HEK293T (cell line): ENCODE data around the gene RAPGEF4.

Experiments
- CTCF ChIA-PET: fragments of 350-600 bp; formaldehyde crosslinking; extraction: SDS; loops from one replicate; lab custom pipeline; 2021; ENCODE audit warnings: antibody characterized with exemption, inconsistent platforms; lab: Yijun Ruan, JAX
- POLR2A ChIA-PET: fragments of 350-600 bp; formaldehyde crosslinking; extraction: SDS; loops from one replicate; lab custom pipeline; 2020; ENCODE audit warnings: antibody characterized with exemption, inconsistent platforms; lab: Yijun Ruan, JAX
- DNase-seq: peaks from one replicate; pipeline ENCODE4 v3.0.0; 2012; ENCODE audit warnings: mixed read lengths; ENCODE audit errors: extremely low spot score
- ARNT ChIP-seq: fragments of 450-650 bp; IDR thresholded peaks from 2 replicates; pipeline ENCODE4 v1.6.1; 2017; ENCODE audit warnings: mild to moderate bottlenecking
- BHLHE40 ChIP-seq: fragments of 450-650 bp; IDR thresholded peaks from 2 replicates; pipeline ENCODE4 v1.6.1; 2016; ENCODE audit warnings: mild to moderate bottlenecking, moderate library complexity, borderline replicate concordance
- CTBP1 ChIP-seq: fragments of 450-650 bp; IDR thresholded peaks from 2 replicates; pipeline ENCODE4 v1.6.1; 2016; ENCODE audit warnings: borderline replicate concordance
- ELF4 ChIP-seq: fragments of 450-650 bp; IDR thresholded peaks from 2 replicates; pipeline ENCODE4 v1.6.1; 2017; ENCODE audit warnings: antibody characterized with exemption
- FOXA1 ChIP-seq: fragments of 450-650 bp; IDR thresholded peaks from 2 replicates; pipeline ENCODE4 v1.6.1; 2016; ENCODE audit warnings: mild to moderate bottlenecking
- FOXK2 ChIP-seq: fragments of 450-650 bp; IDR thresholded peaks from 2 replicates; pipeline ENCODE4 v1.6.1; 2016; ENCODE audit warnings: mild to moderate bottlenecking
- FOXM1 ChIP-seq: fragments of 450-650 bp; IDR thresholded peaks from 2 replicates; pipeline ENCODE4 v1.6.1; 2017; ENCODE audit warnings: mild to moderate bottlenecking, borderline replicate concordance
- HDGF ChIP-seq: fragments of 450-650 bp; IDR thresholded peaks from 2 replicates; pipeline ENCODE4 v1.6.1; 2017; ENCODE audit warnings: antibody characterized with exemption, borderline replicate concordance
- L3MBTL2 ChIP-seq: fragments of 450-650 bp; conservative IDR thresholded peaks from 2 replicates; pipeline ENCODE4 v1.6.1; 2016; ENCODE audit warnings: mild to moderate bottlenecking
- LEF1 ChIP-seq: fragments of 450-650 bp; IDR thresholded peaks from 2 replicates; pipeline ENCODE4 v1.6.1; 2017; ENCODE audit warnings: mild to moderate bottlenecking, borderline replicate concordance
- NFRKB ChIP-seq: fragments of 450-650 bp; IDR thresholded peaks from 2 replicates; pipeline ENCODE4 v1.6.1; 2016; ENCODE audit warnings: mild to moderate bottlenecking, moderate library complexity
- SP1 ChIP-seq: fragments of 450-650 bp; IDR thresholded peaks from 2 replicates; pipeline ENCODE4 v1.6.1; 2017
- SUZ12 ChIP-seq: fragments of 450-650 bp; IDR thresholded peaks from 2 replicates; pipeline ENCODE4 v1.6.1; 2016; ENCODE audit warnings: mild to moderate bottlenecking
- TARDBP ChIP-seq: fragments of 450-650 bp; IDR thresholded peaks from 2 replicates; pipeline ENCODE4 v1.6.1; 2016
- ZNF384 ChIP-seq: fragments of 450-650 bp; IDR thresholded peaks from 2 replicates; pipeline ENCODE4 v1.6.1; 2016
- TF ChIP-seq, protein P1 (sequence below): fragments of 450-650 bp; IDR thresholded peaks from 2 replicates; pipeline ENCODE4 v1.6.1; 2016

RAPGEF4 gene

GRCh38 chr2:172735582-172736423 lies at the start of gene RAPGEF4:
RAPGEF4 (plus strand) TSS chr2:172735845; CDS start chr2:172735984, 139 bp downstream.
- peak; percentile 72 for DNase-seq
- POLR2A ChIA-PET: interaction anchor here (1.0 to 1.3 kb wide), 3 partner anchors 10 to 13 kb away, joined by 3 read pairs; no protein-coding TSS in a partner anchor
- TF ChIP-seq L3MBTL2: peak; percentile 47
- TF ChIP-seq FOXA1: no peak
- no peak for TF ChIP-seq NFRKB
- TF ChIP-seq FOXM1: no peak
- no peak for TF ChIP-seq SP1
- TF ChIP-seq FOXK2: no peak
- TF ChIP-seq CTBP1: no peak
- CTCF ChIA-PET: no interaction called here

DNA sequence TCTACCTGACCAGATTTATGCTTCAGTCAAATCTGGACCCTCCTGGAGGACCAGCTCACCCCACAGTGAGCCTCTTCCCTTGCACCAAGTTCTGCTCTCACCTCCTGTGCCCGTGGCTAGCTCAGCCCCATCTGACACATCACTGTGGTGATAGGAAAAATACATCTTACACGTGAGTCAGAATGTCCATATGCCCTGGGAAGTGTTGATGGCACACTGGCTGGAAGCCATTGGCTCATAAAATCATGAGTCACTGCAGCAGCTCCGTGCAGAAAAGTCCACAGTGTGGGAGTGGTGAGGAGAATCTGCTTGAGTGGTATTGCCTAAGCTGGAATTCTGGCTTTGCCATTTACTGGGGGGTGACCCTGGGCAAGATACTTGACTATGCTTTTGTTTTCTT lies 42.6 kb upstream of the RAPGEF4 start:
- no peak for TF ChIP-seq FOXK2
- no peak for TF ChIP-seq LEF1
- TF ChIP-seq ELF4: no peak
- no peak for TF ChIP-seq SUZ12
- no peak for TF ChIP-seq FOXA1
- no peak for TF ChIP-seq ZNF384
- TF ChIP-seq HDGF: no peak
- TF ChIP-seq L3MBTL2: no peak
- no peak for TF ChIP-seq SP1
- no peak for TF ChIP-seq NFRKB
- no peak for TF ChIP-seq ARNT
- TF ChIP-seq, protein P1, sequence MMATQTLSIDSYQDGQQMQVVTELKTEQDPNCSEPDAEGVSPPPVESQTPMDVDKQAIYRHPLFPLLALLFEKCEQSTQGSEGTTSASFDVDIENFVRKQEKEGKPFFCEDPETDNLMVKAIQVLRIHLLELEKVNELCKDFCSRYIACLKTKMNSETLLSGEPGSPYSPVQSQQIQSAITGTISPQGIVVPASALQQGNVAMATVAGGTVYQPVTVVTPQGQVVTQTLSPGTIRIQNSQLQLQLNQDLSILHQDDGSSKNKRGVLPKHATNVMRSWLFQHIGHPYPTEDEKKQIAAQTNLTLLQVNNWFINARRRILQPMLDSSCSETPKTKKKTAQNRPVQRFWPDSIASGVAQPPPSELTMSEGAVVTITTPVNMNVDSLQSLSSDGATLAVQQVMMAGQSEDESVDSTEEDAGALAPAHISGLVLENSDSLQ: no peak
- TF ChIP-seq CTBP1: no peak
- TF ChIP-seq FOXM1: no peak
- no peak for TF ChIP-seq TARDBP
- no peak for TF ChIP-seq BHLHE40
- DNase-seq: peak; percentile 11
- POLR2A ChIA-PET: no interaction called here
- CTCF ChIA-PET: no interaction called here

GRCh38 chr2:172693529-172694455 lies 41.9 kb upstream of the RAPGEF4 start:
- no peak for DNase-seq
- ChIA-PET CTCF (no interaction called here), POLR2A (no interaction called here)
- TF ChIP-seq HDGF (no peak), L3MBTL2 (no peak), NFRKB (no peak), ZNF384 (no peak), SP1 (no peak), SUZ12 (no peak), TARDBP (no peak), BHLHE40 (no peak), ARNT (no peak), FOXA1 (no peak), LEF1 (no peak)

GRCh38 chr2:172697296-172697695 lies 38.3 kb upstream of the RAPGEF4 start:
- DNase-seq: no peak
- ChIA-PET CTCF (no interaction called here), POLR2A (no interaction called here)
- TF ChIP-seq, protein P1: no peak
- TF ChIP-seq ZNF384 (no peak), SP1 (no peak), FOXA1 (no peak), CTBP1 (no peak), SUZ12 (no peak), FOXM1 (no peak), NFRKB (no peak), ELF4 (no peak), LEF1 (no peak), HDGF (no peak), L3MBTL2 (no peak)

GRCh38 chr2:172698041-172698863 lies 37.4 kb upstream of the RAPGEF4 start:
- CTCF ChIA-PET: no interaction called here
- no peak for TF ChIP-seq SP1
- no peak for TF ChIP-seq FOXA1
- TF ChIP-seq SUZ12: no peak
- TF ChIP-seq FOXM1: no peak
- no peak for TF ChIP-seq ELF4
- TF ChIP-seq FOXK2: no peak
- TF ChIP-seq ARNT: no peak
- POLR2A ChIA-PET: no interaction called here
- peak; percentile 34 for DNase-seq

DNA sequence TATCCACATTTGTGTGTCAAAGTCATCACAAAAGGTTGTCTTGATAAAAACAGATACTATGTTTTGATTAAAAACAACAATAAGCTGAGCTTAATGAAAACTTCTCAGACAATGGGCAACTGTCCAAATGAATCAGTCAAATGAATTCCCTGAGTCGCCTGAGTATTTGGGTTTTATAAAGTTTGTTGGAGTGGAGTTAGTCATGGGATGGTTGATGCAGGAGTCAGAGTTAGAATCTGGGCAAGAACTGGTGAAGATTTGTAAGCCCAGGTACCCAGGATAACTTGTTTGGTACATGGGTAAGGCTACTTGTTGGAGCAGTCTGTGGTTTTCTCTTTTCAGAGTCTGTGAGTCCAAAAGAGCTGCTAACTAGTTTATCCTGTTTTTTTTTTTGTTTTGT lies 34.4 kb upstream of the RAPGEF4 start:
- DNase-seq: no peak
- CTCF ChIA-PET: interaction anchor here (1.2 kb wide), 1 partner anchor 9 kb away, joined by 3 read pairs; no protein-coding TSS in a partner anchor
- POLR2A ChIA-PET: no interaction called here
- no peak for TF ChIP-seq FOXA1
- TF ChIP-seq SP1: no peak
- no peak for TF ChIP-seq LEF1
- TF ChIP-seq FOXK2: no peak
- TF ChIP-seq NFRKB: no peak
- TF ChIP-seq ELF4: no peak
- no peak for TF ChIP-seq CTBP1
- no peak for TF ChIP-seq TARDBP
- TF ChIP-seq ARNT: no peak
- no peak for TF ChIP-seq SUZ12
